Endothelial cell of umbilical vein (primary cell): ENCODE data around the gene VPS8. TPM values are rescaled to one million over a fixed set of nuclear protein-coding genes. Genes with fewer than 3 reads are reported as not detected.

Experiments
- BruUV-seq: library from RNA; stranded (reverse); fragments of 400-500 nt; replicated peaks from 2 replicates; lab custom pipeline; 2021; lab: Mats Ljungman, UMichigan
- CTCF ChIA-PET: fragments of 300-600, 350-600 bp; sonication (Branson Sonifier 250); formaldehyde crosslinking; loops from one replicate; lab custom pipeline; 2021; ENCODE audit warnings: antibody characterized with exemption, inconsistent platforms; lab: Charles Lee
- POLR2A ChIA-PET: fragments of 300-600, 350-600 bp; sonication (Branson Sonifier 250); formaldehyde crosslinking; loops from one replicate; lab custom pipeline; 2021; ENCODE audit warnings: antibody characterized with exemption, inconsistent platforms; lab: Charles Lee
- DNase-seq: peaks from one replicate; pipeline ENCODE4 v3.0.0-alpha.2; 2011; ENCODE audit warnings: low read depth, low spot score
- FAIRE-seq: peaks from 2 replicates; lab custom pipeline; 2011; peaks lifted over from hg19 to GRCh38; lab: Jason Lieb, UNC
- H2AFZ ChIP-seq: 2 replicates; pipeline ENCODE4 v1.6.0; 2012; ENCODE audit warnings: low read depth, low read length, control low read depth, inconsistent platforms
- H3K27ac ChIP-seq: 2 replicates; pipeline ENCODE4 v1.5.1; 2011; ENCODE audit warnings: low read depth, mild to moderate bottlenecking, control low read depth, low read length, moderate library complexity; ENCODE audit not compliant: insufficient read depth
- H3K27me3 ChIP-seq, 2 experiments: 2 replicates each; pipeline versions ENCODE4 v1.6.0 to v1.6.1; 2011; ENCODE audit warnings: low read length in 2 of 2, mixed read lengths in 1 of 2; ENCODE audit not compliant: control insufficient read depth in 2 of 2, insufficient read depth in 2 of 2
- H3K36me3 ChIP-seq, 2 experiments: 2 replicates in 1 of 2; 3 replicates in 1 of 2; pipeline ENCODE4 v1.5.1; 2011; ENCODE audit warnings: low read length in 2 of 2, mild to moderate bottlenecking in 1 of 2, moderate library complexity in 1 of 2; ENCODE audit not compliant: control insufficient read depth in 2 of 2, insufficient read depth in 2 of 2; ENCODE audit errors: extremely low read depth in 1 of 2
- H3K4me1 ChIP-seq: 3 replicates; pipeline ENCODE4 v1.5.1; 2011; ENCODE audit warnings: mild to moderate bottlenecking, low read length; ENCODE audit not compliant: control insufficient read depth, insufficient read depth; ENCODE audit errors: extremely low read depth
- H3K4me2 ChIP-seq: 2 replicates; pipeline ENCODE4 v1.6.1; 2011; ENCODE audit warnings: low read length, control low read depth, mixed read lengths; ENCODE audit not compliant: insufficient read depth
- H3K4me3 ChIP-seq, 3 experiments: fragments of 200-600 bp in 1 of 3; sonication (generic), shearing (Covaris generic) in 1 of 3; replicated peaks in 1 of 3; 2 replicates each; pipeline ENCODE4 v1.5.1; 2011 to 2016; ENCODE audit warnings: control low read depth in 3 of 3, low read length in 3 of 3, mild to moderate bottlenecking in 2 of 3, inconsistent platforms in 1 of 3, low read depth in 1 of 3, moderate library complexity in 1 of 3; ENCODE audit not compliant: insufficient read depth in 1 of 3
- H3K79me2 ChIP-seq: 2 replicates; pipeline ENCODE4 v1.6.0; 2012; ENCODE audit warnings: low read length, inconsistent platforms; ENCODE audit not compliant: control insufficient read depth, insufficient read depth
- H3K9ac ChIP-seq: replicated peaks from 2 replicates; pipeline ENCODE3; 2011; ENCODE audit warnings: low read length, control low read depth; ENCODE audit not compliant: insufficient read depth; ENCODE audit errors: extremely low read depth
- H3K9me1 ChIP-seq: replicated peaks from 3 replicates; pipeline ENCODE4 v1.6.0; 2011; ENCODE audit warnings: mild to moderate bottlenecking, low read length; ENCODE audit not compliant: control insufficient read depth, insufficient read depth; ENCODE audit errors: extremely low read depth
- H3K9me3 ChIP-seq: replicated peaks from 2 replicates; pipeline ENCODE4 v1.5.1; 2012; ENCODE audit warnings: low read length, inconsistent platforms; ENCODE audit not compliant: control insufficient read depth, insufficient read depth
- H4K20me1 ChIP-seq: replicated peaks from 2 replicates; pipeline ENCODE3; 2011; ENCODE audit warnings: mild to moderate bottlenecking, low read length; ENCODE audit not compliant: control insufficient read depth, insufficient read depth; ENCODE audit errors: extremely low read depth
- EZH2 ChIP-seq: IDR thresholded peaks from 2 replicates; pipeline ENCODE4 v1.6.1; 2012; ENCODE audit warnings: borderline replicate concordance, low read depth, mild to moderate bottlenecking, moderate library complexity, low read length, inconsistent platforms; ENCODE audit not compliant: severe bottlenecking
- FOS ChIP-seq: IDR thresholded peaks from 2 replicates; pipeline ENCODE4 v1.6.1; 2011; ENCODE audit warnings: mild to moderate bottlenecking, low read length, moderate library complexity, borderline replicate concordance; ENCODE audit not compliant: insufficient read depth
- GATA2 ChIP-seq: IDR thresholded peaks from 2 replicates; pipeline ENCODE4 v1.7.0; 2011; ENCODE audit warnings: low read depth, mild to moderate bottlenecking, moderate library complexity, mixed read lengths, low read length; ENCODE audit not compliant: insufficient read length, insufficient read depth
- JUN ChIP-seq: IDR thresholded peaks from 2 replicates; pipeline ENCODE4 v1.6.1; 2011; ENCODE audit warnings: borderline replicate concordance, low read depth; ENCODE audit not compliant: insufficient read length, insufficient read depth
- MYC ChIP-seq: IDR thresholded peaks from one replicate; pipeline ENCODE4 v1.6.1; 2011; ENCODE audit warnings: mild to moderate bottlenecking, low read depth, low read length
- POLR2A ChIP-seq: IDR thresholded peaks from 2 replicates; pipeline ENCODE4 v1.6.1; 2012; ENCODE audit warnings: low read depth, mild to moderate bottlenecking, control low read depth, low read length
- POLR2AphosphoS5 ChIP-seq: IDR thresholded peaks from 2 replicates; pipeline ENCODE4 v1.6.1; 2012; ENCODE audit warnings: low read depth, mild to moderate bottlenecking, control low read depth, low read length, moderate library complexity; ENCODE audit not compliant: insufficient read depth
- dilution Hi-C: fragments of 300-500 bp; cut with MboI; formaldehyde crosslinking; loops from one replicate; pipeline ENCODE4 v1.15.0; 2019; ENCODE audit warnings: low sequenced_read_pairs; ENCODE audit not compliant: extremely low pct_ligation_motif_present
- intact Hi-C: fragments of 100-400 bp; cut with micrococcal nuclease; formaldehyde crosslinking; loops from one replicate; pipeline ENCODE4 v1.10.0; 2022
- polyA plus RNA-seq, 4 experiments: library from polyadenylated mRNA; depleted of rRNA in 3 of 4; stranded (reverse) in 3 of 4; unstranded in 1 of 4; fragments of >200 nt; gene quantifications; 2 replicates each; pipeline versions ENCODE4 v1.2.1 to v1.2.3, GENCODE V29; 2011 to 2012; ENCODE audit warnings: missing spikeins in 1 of 4
- total RNA-seq: library from RNA; stranded (reverse); gene quantifications from 2 replicates; pipeline ENCODE4 v1.2.3, GENCODE V29; 2021
- TF ChIP-seq, protein P1 (sequence below), 2 donors: IDR thresholded peaks; 1 replicate in 1 of 2; 2 replicates in 1 of 2; pipeline ENCODE4 v1.5.1; 2011; ENCODE audit warnings: low read length in 2 of 2, mild to moderate bottlenecking in 2 of 2, moderate library complexity in 2 of 2, control low read depth in 1 of 2, inconsistent platforms in 1 of 2, low read depth in 1 of 2; ENCODE audit not compliant: insufficient read depth in 1 of 2; ENCODE audit errors: extremely low read depth in 1 of 2
- TF ChIP-seq, protein P2 (sequence below): IDR thresholded peaks from 2 replicates; pipeline ENCODE4 v1.6.1; 2011; ENCODE audit not compliant: insufficient read depth, insufficient read length

Gene VPS8
- total and polyA plus RNA-seq, 2 donors (not counting 3 experiments of a cell fraction or from before 2014, with no cell fraction given): 13.7 to 51.6 TPM

DNA sequence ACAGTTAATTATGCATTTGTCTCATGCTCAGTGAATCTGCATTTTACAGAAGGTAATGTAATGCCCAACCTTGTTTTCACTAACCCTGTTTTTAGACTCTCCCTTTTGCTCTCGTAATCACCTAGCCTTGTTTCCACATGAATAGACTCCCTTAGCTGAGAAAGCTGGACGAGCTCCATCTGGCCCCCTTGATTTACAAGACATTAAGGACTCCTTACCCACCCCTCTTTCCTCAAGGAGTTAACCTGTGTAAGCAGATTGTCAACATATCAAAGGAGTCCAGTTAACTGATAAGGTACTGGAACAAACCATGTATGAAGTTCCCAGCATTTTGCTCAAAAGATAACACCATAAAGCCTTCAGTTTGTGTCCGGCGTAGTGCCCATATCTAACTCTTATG is 99.6 kb downstream of the VPS8 start:
- Histone ChIP-seq H2AFZ (no peak overlapping the region), H3K9me1 (no peaks in the 10 kb centered on the region), H3K36me3 (peaks cover 2% of the 10 kb centered on the region in 2 experiments), H3K27ac (no peak overlapping the region), H3K4me1 (no peaks in the 10 kb centered on the region), H3K4me3 (no peak overlapping the region), H3K27me3 (no peaks in the 10 kb centered on the region), H4K20me1 (no peaks in the 10 kb centered on the region), H3K4me2 (no peak overlapping the region), H3K9ac (no peak overlapping the region), H3K79me2 (no peaks in the 10 kb centered on the region), H3K9me3 (no peaks in the 10 kb centered on the region)
- intact Hi-C loops: no loop called here
- DNase-seq: no peak
- no peak for FAIRE-seq
- ChIA-PET CTCF (no interaction called here), POLR2A (interaction anchor here (0.5 kb wide), 1 partner anchor 36 kb away, joined by 3 read pairs; no protein-coding TSS in a partner anchor)
- no TSS peak for BruUV-seq
- TF ChIP-seq FOS: no peak
- TF ChIP-seq POLR2A: no peak
- TF ChIP-seq, protein P1, sequence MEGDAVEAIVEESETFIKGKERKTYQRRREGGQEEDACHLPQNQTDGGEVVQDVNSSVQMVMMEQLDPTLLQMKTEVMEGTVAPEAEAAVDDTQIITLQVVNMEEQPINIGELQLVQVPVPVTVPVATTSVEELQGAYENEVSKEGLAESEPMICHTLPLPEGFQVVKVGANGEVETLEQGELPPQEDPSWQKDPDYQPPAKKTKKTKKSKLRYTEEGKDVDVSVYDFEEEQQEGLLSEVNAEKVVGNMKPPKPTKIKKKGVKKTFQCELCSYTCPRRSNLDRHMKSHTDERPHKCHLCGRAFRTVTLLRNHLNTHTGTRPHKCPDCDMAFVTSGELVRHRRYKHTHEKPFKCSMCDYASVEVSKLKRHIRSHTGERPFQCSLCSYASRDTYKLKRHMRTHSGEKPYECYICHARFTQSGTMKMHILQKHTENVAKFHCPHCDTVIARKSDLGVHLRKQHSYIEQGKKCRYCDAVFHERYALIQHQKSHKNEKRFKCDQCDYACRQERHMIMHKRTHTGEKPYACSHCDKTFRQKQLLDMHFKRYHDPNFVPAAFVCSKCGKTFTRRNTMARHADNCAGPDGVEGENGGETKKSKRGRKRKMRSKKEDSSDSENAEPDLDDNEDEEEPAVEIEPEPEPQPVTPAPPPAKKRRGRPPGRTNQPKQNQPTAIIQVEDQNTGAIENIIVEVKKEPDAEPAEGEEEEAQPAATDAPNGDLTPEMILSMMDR (IDR thresholded peaks at IDR 0.05; ENCODE audit: extremely low read depth in 1 of 2, insufficient read depth in 1 of 2, low read depth in 1 of 2, low read length in 2 of 2): no peak
- TF ChIP-seq, protein P2, sequence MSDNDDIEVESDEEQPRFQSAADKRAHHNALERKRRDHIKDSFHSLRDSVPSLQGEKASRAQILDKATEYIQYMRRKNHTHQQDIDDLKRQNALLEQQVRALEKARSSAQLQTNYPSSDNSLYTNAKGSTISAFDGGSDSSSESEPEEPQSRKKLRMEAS: no peak
- TF ChIP-seq EZH2: no peak
- TF ChIP-seq JUN: no peak
- TF ChIP-seq POLR2AphosphoS5: no peak
- no peak for TF ChIP-seq GATA2
- no peak for TF ChIP-seq MYC
- dilution Hi-C loops: no loop called here
